Liver (tissue), 3 donors: ENCODE data around the gene SLC44A1.

Experiments
- ATF3 ChIP-seq: IDR thresholded peaks from 2 replicates; pipeline ENCODE4 v1.6.1; 2016; ENCODE audit warnings: antibody characterized with exemption
- CTCF ChIP-seq: fragments of 150-350 bp; IDR thresholded peaks from 2 replicates; pipeline ENCODE4 v1.5.1; 2017; ENCODE audit warnings: improper control_type of control experiment, low read depth, low read length; ENCODE audit not compliant: missing input control
- EGR1 ChIP-seq, 2 donors: IDR thresholded peaks; 2 replicates each; pipeline ENCODE4 v1.6.1; 2016 to 2018; ENCODE audit warnings: antibody characterized with exemption in 2 of 2, low read depth in 2 of 2
- RAD21 ChIP-seq, 2 donors: IDR thresholded peaks; 2 replicates each; pipeline ENCODE4 v1.6.1; 2016; ENCODE audit warnings: antibody characterized with exemption in 2 of 2, mild to moderate bottlenecking in 2 of 2
- RXRA ChIP-seq, 2 donors: IDR thresholded peaks; 2 replicates each; pipeline ENCODE4 v1.6.1; 2017 to 2018; ENCODE audit warnings: antibody characterized with exemption in 2 of 2, mild to moderate bottlenecking in 1 of 2
- donor health status: healthy.
- donor health status: healthy.

- TF ChIP-seq ATF3: no peak
- no peak for TF ChIP-seq EGR1 (IDR thresholded peaks at IDR 0.05; ENCODE audit: low read depth in 2 of 2)
- no peak for TF ChIP-seq CTCF
- TF ChIP-seq RXRA (IDR thresholded peaks at IDR 0.05): no peak
- TF ChIP-seq RAD21 (IDR thresholded peaks at IDR 0.05): no peak
Observed at GRCh38 chr9:105306351-105307140, 62.1 kb downstream of the SLC44A1 start.
